OCI-LY3 (cell line): ENCODE results near the gene KDM2A.

Source experiments
- EZH2phosphoT487 ChIP-seq: fragments of 200-600 bp; shearing (Covaris generic); IDR thresholded peaks from 2 replicates; pipeline ENCODE4 v1.6.1; 2018; ENCODE audit warnings: antibody characterized with exemption, mixed run types, low read depth
- TF ChIP-seq, protein P1 (sequence below): fragments of 200-600, 300-600 bp; sonication (generic); IDR thresholded peaks from 2 replicates; pipeline ENCODE4 v1.5.1; 2014; ENCODE audit warnings: antibody characterized with exemption, low read length, low read depth

DNA sequence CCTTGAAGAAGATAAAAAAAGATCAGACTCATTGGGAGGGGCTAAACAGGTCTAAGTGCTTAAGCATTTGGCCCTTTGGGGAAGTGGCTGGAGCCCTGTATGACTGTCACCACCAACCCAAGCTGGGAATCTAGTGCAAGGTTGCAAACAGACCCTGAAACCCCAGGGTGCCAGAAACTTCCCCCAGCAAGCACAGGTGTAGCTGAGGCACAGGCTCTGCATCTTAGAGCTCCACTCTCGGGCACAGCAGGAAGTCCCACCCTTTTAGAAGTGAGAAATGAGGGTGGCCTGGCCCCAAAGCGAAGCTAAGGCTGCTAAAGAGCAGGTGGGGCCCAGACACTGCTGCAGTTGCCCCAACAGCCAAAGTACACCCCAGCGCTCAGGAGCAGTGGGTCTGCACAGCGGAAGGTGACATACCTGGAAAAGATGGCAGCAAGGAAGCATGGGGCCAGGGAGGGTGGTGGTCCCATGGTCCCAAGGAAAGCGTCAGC, 5.8 kb upstream of the KDM2A start:
- TF ChIP-seq, protein P1, sequence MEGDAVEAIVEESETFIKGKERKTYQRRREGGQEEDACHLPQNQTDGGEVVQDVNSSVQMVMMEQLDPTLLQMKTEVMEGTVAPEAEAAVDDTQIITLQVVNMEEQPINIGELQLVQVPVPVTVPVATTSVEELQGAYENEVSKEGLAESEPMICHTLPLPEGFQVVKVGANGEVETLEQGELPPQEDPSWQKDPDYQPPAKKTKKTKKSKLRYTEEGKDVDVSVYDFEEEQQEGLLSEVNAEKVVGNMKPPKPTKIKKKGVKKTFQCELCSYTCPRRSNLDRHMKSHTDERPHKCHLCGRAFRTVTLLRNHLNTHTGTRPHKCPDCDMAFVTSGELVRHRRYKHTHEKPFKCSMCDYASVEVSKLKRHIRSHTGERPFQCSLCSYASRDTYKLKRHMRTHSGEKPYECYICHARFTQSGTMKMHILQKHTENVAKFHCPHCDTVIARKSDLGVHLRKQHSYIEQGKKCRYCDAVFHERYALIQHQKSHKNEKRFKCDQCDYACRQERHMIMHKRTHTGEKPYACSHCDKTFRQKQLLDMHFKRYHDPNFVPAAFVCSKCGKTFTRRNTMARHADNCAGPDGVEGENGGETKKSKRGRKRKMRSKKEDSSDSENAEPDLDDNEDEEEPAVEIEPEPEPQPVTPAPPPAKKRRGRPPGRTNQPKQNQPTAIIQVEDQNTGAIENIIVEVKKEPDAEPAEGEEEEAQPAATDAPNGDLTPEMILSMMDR: no peak
- TF ChIP-seq EZH2phosphoT487: no peak
